SKM-1 (cell line): ENCODE measurements around the gene FAM20C.
A peak's percentile ranks its signal among the peaks of the same experiment; 100 is the strongest.
"Not testable (repeated sequence)": the region's sequence is repeated elsewhere in the genome, so short reads cannot be mapped to it uniquely, and the experiment has no call there.

ENCODE experiments used
- DNase-seq: peaks from one replicate; lab custom pipeline; 2025; ENCODE audit not compliant: unreplicated experiment; lab: John Stamatoyannopoulos, UW

Gene FAM20C

DNA sequence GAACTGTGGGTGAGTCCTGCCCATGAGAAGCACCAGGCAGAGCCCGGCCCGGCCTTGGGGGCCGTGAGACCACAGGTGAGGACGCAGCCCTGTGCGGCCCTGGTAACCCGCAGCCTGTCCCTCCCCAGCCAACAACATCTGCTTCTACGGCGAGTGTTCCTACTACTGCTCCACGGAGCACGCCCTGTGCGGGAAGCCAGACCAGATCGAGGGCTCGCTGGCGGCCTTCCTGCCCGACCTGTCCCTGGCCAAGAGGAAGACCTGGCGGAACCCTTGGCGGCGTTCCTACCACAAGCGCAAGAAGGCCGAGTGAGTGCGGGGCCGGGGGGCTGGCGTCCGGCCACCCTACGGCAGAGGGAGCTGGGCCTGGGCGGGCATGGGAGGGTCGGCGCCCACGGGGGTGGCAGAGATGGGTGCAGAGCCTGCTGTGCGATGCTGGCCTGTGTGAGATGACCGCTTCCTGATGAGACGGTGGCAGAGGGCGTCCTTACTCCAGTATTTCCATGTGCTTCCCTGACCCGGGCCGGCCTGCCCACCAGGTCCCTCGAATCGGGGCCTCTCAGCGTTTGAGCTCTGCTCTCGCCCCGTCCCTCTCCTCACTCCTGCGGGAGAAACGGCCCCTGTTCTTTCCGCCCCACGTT, 63.5 kb downstream of the FAM20C start:
- DNase-seq, result no peak

DNA sequence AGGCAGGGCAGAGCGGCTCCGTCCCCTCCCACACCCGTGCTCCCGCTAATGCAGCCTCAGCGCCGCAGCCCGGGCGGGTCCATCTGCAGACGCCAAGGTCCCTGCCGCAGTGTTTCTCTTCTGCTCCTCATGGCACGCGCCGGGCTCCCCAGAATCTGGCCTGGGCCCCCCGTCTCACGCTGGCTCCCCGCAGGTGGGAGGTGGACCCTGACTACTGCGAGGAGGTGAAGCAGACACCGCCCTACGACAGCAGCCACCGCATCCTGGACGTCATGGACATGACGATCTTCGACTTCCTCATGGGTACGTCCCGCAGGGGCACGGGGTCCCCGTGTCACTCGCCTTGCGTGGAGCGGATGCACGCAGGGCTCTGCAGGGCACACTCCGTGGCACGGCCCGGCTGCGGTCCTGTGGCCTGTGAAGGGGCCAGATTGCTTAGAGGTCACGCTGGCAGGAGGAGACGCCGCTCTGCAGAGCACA, 64.1 kb downstream of the FAM20C start:
- no peak for DNase-seq

DNA sequence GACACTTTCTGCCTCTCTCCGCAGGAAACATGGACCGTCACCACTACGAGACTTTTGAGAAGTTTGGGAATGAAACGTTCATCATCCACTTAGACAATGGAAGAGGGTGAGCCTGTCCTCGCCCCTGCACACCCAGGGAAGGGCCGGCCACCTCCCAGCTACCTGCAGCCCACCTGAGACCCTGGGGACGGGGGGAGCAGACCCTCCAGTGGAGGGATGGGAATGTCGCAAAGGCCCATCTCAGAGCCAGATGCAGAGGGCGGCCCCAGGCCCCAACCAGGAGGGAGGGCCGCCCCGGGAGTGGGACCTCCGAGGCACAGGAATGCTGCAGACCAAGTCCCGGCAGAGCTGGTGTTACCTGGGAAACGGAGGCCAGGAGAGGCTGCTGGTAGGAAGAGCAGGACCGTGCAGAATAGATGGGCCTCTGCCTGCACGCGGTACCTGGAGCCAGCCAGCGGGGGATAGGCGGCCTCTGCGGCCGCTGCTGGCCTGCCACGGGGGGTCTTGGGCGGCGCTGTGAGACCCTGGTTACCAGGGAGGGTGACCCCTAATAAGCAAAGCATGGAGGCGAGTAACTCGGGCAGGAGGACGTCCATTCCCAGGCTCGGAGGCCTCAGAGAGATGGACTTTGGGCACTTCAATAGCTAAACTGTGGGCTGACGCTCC, 64.7 kb downstream of the FAM20C start:
- no peak for DNase-seq

DNA sequence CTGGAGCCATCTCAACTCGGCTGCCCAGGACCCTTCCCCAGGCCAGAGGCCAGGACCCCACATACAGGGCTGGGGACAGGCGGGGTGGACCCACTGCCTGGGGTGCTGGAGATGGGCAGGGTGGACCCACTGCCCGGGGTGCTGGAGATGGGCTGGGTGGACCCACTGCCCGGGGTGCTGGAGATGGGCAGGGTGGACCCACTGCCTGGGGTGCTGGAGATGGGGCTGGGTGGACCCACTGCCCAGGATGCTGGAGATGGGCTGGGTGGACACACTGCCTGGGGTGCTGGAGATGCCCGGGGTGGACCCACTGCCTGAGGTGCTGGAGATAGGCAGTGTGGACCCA, 65.2 kb downstream of the FAM20C start:
- no peak for DNase-seq

DNA sequence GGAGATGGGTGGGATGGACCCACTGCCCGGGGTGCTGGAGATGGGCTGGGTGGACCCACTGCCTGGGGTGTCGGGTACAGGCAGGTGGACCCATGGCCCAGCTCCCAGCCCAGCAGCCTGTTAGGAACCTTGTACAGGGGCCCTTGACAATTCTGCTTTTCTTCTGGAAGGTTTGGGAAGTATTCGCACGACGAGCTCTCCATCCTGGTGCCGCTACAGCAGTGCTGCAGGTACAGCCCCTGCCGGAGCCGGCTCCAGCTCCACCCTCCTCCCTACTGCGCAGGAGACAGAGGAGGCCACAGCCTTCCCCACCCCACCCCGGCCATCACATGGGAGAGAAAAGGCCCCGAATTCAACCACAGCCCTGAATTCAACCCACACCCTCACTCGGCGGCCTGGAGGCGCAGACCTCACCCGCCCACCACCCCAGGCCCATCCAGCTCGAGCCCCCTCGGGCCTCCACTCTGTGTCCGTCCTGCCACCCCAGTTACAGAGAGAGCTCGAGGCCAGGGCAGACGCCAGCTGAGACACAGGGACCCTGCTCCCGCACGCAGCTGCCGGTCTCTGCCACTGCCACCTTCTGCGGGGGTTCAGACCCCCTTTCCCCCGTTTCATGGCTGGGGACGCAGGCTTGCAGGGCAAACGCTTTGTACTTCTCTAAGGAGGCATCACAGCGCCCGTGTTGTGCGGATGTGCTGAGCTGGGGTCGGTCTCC, 66.3 kb downstream of the FAM20C start:
- DNase-seq, result no peak

DNA sequence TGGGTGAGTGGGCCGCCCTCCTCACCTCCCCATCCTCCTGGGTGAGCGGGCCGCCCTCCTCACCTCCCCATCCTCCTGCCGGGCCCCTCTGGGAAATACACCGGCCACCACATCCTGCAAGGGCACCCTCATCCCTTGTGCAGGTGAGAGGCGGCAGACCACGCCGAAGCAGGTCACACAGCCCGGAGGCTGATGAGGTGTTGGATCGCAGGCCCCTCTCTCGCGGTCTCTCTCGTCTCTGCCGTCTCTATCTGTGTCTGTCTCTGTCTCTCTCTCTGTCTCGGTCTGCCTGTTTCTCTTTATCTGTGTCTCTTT, 66.8 kb downstream of the FAM20C start:
- no peak for DNase-seq

DNA sequence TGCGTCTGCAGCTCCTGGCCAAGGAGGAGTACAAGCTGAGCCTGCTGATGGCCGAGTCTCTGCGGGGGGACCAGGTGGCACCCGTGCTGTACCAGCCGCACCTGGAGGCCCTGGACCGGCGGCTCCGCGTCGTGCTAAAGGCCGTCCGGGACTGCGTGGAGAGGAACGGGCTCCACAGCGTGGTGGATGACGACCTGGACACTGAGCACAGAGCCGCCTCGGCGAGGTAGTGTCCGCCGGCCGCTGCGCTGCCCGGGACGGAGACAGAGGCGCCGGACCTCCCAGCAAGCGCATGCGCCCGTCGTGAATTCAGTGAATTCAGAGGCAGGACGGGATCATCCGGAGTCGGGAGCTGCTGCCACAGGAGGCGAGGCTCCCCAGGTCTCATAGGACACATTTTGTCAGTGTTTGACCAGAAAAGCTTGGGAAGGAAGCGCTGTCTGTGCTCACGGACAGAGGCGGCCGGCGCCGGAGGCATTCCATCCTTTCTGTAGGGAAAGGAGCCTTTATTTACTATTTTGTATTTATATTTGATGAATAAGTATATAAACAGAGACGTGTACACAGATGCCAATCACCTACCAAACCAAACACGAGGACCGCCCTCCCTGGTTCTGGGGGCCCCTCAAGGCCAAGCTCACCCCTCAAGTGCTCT, 67.5 kb downstream of the FAM20C start:
- DNase-seq, result no peak

DNA sequence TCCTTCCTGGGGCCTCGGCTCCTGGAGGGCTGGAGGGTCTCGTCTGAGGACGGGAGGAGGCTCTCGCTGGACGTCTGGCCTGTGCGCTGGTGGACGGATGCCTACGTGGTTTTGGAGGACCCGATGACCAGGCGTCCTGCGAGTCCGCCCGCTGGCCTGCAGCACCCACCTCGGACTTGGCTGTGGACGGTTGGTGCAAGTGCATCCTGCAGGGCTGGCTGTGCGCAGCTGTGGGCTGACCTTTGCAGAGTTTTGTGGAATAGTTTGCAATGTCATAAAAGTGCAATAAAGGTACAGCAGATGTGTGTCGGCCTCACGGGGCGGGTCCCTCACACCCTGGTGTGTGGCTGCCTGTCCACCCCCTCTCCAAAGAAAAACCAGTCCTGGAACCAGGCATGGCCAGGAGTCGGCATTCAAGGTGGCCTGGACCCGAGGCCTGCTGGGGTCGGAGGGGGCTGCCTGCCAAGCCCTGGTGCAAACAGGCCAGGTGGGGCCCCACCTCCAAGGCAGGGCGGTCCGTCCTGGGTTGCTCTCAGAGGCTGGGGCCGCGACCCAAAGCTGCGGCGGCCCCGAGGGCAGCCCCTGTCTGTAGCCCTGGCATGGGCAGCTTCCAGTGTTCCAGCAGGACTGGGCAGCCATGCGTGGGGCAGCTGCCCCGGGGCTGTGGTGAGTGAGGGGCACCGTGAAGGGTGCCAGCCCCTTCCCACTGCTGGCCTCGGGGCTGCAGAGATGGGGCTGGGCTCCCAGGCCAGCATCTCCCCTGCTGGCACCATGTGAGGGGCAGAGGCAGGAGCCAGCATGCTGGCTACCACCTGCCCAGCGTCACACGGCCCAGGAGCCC, 68.3 kb downstream of the FAM20C start:
- no peak for DNase-seq

DNA sequence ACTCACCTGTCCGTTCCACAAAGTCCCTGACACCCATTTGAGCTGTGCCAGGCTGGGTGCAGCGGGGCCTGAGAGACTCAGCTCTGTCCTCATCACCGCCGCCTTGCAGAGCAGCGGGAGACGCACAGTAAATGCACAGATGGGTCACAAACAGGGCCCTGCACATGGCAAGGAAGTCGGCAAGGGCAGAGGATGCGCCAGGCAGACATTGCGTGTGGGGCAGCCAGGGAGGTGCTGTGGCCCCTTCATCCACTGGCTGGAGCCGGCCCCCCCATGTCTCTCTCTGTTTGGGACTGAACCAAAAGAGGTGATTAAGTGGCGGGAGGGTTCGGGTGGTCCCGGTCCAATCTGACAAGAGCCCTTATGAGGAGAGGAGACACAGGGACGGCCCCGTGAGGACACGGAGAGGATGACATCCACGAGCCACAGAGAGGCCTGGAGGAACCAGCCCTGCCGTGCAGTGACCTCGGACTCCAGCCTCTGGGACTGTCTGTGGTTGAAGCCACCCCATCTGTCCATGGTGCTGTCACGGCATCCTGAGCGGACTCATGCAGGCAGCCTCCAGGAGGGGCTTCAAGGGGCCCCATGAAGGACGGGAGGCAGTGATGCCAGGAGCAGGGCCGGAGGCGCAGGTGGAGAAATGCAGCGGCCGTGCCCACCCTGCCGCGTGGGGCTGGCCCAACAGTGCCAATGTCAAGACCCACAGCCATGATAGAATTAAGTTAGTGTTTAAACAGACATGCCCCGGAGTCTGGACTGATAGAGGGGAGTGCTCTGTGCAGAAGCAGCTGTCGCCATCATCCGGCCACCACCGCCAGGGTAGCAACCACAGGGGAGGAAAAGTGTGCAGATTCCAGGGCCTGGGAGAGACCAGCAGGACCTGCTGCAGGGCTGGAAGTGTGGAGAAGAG, 69.2 kb downstream of the FAM20C start:
- no peak for DNase-seq

DNA sequence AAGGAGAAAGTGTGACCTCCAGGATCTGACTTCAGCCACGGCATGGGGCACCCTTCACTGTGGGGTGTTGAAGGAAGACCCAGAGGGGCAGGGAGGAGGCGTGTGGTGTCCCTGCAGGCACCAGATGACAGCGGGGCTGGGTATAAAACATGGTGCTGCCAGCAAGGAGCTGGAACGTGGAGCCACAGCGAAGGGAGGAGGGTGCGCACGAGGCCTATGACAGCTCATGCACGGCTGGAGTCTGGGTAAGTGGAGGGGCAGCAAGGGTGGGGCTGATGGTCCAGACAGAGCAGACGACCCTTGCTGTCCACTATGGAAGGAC, 69.8 kb downstream of the FAM20C start:
- DNase-seq, result no peak

DNA sequence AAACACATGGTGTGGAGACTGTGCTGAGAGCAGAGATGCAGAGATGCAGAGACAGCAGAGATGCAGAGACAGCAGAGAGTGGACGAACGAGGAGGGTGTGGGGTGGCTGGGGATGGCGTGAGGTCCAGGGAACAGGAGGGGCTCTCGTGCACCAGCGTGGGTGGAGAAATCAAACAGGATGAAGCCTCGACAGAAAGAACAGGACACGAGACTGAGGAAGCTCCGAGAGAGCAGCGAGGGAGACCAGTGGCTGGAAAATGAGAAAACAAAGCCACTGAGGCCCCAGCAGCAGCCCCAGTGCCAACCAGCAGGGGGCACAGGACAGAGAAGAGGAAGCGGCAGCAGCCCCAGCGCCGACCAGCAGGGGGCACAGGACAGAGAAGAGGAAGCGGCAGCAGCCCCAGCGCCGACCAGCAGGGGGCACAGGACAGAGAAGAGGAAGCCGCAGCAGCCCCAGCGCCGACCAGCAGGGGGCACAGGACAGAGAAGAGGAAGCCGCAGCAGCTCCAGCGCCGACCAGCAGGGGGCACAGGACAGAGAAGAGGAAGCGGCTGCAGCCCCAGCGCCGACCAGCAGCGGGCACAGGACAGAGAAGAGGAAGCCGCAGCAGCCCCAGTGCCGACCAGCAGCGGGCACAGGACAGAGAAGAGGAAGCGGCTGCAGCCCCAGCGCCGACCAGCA, 70.4 kb downstream of the FAM20C start:
- DNase-seq, result not testable (repeated sequence)

DNA sequence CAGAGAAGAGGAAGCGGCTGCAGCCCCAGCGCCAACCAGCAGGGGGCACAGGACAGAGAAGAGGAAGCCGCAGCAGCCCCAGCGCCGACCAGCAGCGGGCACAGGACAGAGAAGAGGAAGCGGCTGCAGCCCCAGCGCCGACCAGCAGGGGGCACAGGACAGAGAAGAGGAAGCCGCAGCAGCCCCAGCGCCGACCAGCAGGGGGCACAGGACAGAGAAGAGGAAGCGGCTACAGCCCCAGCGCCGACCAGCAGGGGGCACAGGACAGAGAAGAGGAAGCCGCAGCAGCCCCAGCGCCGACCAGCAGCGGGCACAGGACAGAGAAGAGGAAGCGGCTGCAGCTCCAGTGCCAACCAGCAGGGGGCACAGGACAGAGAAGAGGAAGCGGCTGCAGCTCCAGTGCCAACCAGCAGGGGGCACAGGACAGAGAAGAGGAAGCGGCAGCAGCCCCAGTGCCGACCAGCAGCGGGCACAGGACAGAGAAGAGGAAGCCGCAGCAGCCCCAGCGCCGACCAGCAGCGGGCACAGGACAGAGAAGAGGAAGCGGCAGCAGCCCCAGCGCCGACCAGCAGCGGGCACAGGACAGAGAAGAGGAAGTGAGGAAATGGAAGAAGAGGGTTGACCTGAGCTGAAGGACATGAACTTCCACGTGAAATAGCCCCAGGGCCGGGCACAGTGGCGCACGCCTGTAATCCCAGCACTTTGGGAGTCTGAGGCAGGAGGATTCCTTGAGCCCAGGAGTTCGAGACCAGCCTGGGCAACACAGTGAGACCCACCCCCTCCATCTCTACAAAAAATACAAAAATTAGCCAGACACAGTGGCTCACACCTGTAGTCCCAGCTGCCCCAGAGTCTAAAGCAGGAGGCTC, 71.3 kb downstream of the FAM20C start:
- DNase-seq, result peak; percentile 37

DNA sequence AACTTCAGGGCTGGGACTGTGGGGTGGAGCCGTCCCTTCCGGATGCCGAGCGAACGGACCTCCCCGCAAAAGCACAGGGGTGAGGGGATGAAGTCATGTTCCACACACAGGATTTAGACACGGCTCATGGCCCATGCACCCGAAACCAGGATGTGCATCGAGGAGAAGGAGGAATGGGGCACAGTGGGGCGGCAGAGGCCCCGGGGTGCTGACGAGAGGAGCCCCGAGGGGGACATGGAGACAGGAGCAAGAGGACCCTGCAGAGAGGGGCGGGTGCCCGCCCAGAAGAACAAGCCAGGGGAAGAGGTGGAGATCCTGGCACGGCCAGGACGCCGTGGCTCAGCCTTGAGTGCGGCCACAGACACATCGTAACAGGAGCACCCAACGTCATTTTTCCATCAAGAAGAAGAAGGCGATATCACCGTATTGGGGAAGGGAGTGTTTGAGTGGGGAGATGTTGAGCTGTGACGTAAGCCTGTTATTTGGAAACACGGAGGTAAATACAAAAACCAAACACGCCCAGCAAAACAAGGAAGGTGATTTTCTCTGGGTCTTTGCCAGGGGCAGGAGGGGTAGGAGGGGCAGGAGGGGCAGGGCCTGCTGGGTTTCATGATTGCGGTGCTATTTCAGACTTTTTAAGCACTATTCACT, 72.3 kb downstream of the FAM20C start:
- no peak for DNase-seq

DNA sequence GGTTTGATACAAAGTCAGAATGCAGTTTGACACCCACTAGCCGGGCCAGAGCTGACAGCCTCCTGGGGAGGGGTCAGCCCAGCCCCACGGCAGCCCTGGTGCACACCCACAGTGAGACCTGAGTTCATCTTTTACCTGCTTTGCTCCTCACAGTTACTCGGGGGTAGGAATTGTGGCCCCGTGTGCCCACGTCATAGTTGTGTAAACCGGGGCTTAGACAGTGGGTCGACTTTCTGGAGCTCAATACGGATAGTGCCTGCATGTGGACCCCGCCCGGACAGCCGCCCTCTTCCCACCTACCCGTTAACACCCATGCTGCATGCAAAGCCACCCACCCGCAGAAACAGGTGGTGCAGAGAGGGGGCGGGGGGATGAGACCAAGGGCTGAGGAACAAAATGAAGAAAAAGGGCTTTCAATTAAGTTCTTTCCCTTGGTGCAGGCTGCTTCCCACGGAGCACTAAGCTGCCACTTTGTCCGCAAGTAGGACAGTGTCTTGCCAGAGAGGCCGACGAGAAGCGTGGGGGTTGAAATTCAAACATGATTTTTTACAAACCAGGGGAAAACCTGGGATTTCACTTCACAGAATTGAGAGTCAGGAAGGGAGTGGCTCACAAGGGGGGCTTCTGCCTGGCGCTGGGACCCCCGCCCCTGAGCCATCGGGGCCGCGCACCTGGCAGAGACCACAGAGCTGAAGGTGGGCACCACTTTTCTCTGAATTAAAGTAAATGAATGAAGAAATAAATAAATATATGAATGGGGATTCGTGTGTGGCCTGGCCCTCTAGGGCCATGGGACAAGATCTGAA, 73.0 kb downstream of the FAM20C start:
- DNase-seq, result no peak

DNA sequence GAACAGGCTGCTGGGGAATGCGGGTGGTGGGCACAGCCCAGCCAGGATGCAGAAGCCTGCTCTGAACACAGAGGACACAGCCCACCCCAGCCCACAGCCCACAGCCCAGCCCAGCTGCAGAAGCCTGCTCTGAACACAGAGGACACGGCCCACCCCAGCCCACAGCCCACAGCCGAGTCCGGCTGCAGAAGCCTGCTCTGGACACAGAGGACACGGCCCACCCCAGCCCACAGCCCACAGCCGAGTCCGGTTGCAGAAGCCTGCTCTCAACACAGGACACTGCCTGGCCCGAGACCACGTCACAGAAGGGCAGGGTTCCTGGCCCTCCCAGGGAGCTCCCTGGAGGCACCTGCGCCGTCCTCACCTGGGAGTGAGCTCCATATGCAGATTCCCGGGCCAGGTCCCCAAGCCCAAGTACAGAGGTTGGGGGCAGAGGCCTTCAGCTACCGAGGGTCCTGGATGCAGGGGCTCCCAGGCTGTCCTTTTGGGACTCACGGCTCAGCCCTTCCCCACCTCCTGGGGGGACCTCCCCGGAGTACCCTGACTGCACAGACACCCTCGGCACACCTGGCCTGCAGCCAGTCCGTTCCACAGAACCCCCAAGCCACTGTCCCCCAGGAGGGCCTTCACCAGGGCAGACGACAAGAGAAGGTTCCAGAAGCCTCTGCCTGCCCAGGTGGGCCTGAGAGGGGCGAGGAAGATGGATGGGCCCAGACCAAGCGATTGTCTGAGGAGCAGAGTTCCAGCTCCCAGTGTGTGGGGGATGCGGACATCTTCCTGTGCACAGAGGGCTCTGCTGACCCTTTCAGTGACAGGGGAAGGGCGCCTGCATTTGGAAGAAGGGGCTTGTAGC, 73.9 kb downstream of the FAM20C start:
- no peak for DNase-seq
